Neural crest cell (in vitro differentiated cells): ENCODE results near the gene PTPRG. TPM values are rescaled to one million over a fixed set of nuclear protein-coding genes. Genes with fewer than 3 reads are reported as not detected.

Experiments
- DNase-seq: peaks from one replicate; pipeline ENCODE4 v3.0.0; 2021; ENCODE audit warnings: low read depth, mixed read lengths, low spot score
- H3K27ac Mint-ChIP-seq: one replicate; pipeline ENCODE4 v1.8.0; 2021; ENCODE audit warnings: mild to moderate bottlenecking, mixed read lengths; ENCODE audit not compliant: unreplicated experiment
- H3K27me3 Mint-ChIP-seq: 2 replicates; pipeline ENCODE4 v1.8.0; 2021; ENCODE audit warnings: low read depth, mild to moderate bottlenecking, mixed read lengths
- H3K36me3 Mint-ChIP-seq: 2 replicates; pipeline ENCODE4 v1.8.0; 2021; ENCODE audit warnings: low read depth, mild to moderate bottlenecking, mixed read lengths
- H3K4me1 Mint-ChIP-seq: 2 replicates; pipeline ENCODE4 v1.8.0; 2021; ENCODE audit warnings: mixed read lengths
- H3K4me3 Mint-ChIP-seq: one replicate; pipeline ENCODE4 v1.8.0; 2021; ENCODE audit warnings: mild to moderate bottlenecking, mixed read lengths
- H3K9me3 Mint-ChIP-seq: 2 replicates; pipeline ENCODE4 v1.8.0; 2021; ENCODE audit warnings: mixed read lengths
- CTCF ChIP-seq: fragments of 200-600 bp; sonication (generic); conservative IDR thresholded peaks from 2 replicates; pipeline ENCODE4 v1.5.0; 2021; ENCODE audit warnings: antibody characterized with exemption, mild to moderate bottlenecking
- total RNA-seq: library from RNA; stranded (reverse); gene quantifications from 2 replicates; pipeline ENCODE4 v1.2.1, GENCODE V29; 2021

Gene PTPRG
- total RNA-seq, 1 donor from 2014 or later: 41.2 TPM

DNA sequence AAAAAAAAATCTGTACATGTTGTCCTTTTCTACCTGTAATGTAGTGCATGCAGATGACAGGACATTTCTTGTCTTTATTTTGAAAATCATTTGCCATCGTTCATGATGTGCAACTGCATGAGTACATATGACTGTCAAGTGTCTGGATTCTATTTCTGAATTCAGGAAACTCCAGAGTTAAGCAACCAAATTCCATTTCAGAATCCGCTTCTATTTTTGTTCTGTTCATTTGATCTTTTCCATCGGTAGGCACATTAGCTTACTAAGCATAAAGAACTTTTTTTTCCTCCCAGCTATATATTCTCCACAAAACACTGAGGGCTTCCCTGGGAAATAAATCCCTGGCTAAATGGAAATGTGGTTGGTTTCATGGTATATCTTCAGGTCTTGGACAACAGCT, 365.6 kb downstream of the PTPRG start:
- no peaks in the 10 kb centered on the region for H3K9me3 Mint-ChIP-seq
- H3K27ac Mint-ChIP-seq: no peak overlapping the region
- peaks cover 30% of the 10 kb centered on the region for H3K4me1 Mint-ChIP-seq
- DNase-seq: no peak
- no peaks in the 10 kb centered on the region for H3K36me3 Mint-ChIP-seq
- no peak for TF ChIP-seq CTCF
- no peaks in the 10 kb centered on the region for H3K27me3 Mint-ChIP-seq
- H3K4me3 Mint-ChIP-seq: no peak overlapping the region

DNA sequence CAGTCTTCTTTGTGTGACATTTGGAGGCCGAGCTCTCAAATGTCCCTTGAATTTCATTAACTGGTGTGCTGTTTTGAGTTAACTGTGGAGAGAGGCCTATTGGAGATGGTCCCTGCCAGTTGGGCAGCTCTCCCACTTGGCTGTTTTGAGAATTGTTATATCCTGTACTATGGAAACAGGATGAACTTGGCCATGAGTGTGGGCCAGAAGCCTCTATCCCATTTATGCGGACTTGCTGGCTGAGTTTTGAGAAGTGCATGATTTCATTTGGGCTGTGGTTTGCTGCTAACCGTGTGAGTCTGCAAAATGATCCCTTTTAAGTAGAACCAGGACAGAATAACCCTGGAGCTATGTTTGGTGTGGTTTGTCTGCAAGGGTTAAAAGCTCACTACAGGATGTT, 366.0 kb downstream of the PTPRG start:
- Mint-ChIP-seq H3K36me3 (no peaks in the 10 kb centered on the region), H3K27me3 (no peaks in the 10 kb centered on the region), H3K4me1 (peaks cover 30% of the 10 kb centered on the region), H3K9me3 (no peaks in the 10 kb centered on the region), H3K4me3 (no peak overlapping the region), H3K27ac (no peak overlapping the region)
- no peak for DNase-seq
- TF ChIP-seq CTCF: no peak

DNA sequence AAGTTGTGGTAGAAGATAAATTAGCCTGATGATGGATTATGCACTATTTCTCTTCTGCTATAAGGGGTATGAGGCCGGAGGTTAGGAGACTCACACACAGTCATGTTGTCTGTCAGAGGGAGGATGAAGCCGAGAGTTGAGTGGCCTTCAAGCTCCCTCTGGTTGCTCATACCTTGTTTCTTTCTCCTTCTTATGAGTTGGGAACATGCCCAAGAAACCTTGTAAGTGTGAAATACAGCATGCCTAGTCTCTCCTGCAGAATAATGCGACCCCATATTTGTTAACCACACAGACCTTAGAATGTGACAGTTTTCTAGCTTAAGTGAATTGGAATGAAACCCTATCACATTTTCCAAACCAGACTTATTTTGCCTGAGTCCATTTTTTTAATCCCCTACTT, 366.7 kb downstream of the PTPRG start:
- no peak overlapping the region for H3K27ac Mint-ChIP-seq
- no peak for DNase-seq
- peaks cover 28% of the 10 kb centered on the region for H3K4me1 Mint-ChIP-seq
- H3K27me3 Mint-ChIP-seq: no peaks in the 10 kb centered on the region
- no peaks in the 10 kb centered on the region for H3K36me3 Mint-ChIP-seq
- no peak overlapping the region for H3K4me3 Mint-ChIP-seq
- no peak for TF ChIP-seq CTCF
- no peaks in the 10 kb centered on the region for H3K9me3 Mint-ChIP-seq

- H3K27me3 Mint-ChIP-seq: no peaks in the 10 kb centered on the region
- no peak overlapping the region for H3K4me3 Mint-ChIP-seq
- no peak overlapping the region for H3K27ac Mint-ChIP-seq
- TF ChIP-seq CTCF: no peak
- H3K9me3 Mint-ChIP-seq: no peaks in the 10 kb centered on the region
- no peaks in the 10 kb centered on the region for H3K36me3 Mint-ChIP-seq
- peaks cover 27% of the 10 kb centered on the region for H3K4me1 Mint-ChIP-seq
- no peak for DNase-seq
These were observed 367.5 kb downstream of the PTPRG start for GRCh38 chr3:61928776-61929314.

DNA sequence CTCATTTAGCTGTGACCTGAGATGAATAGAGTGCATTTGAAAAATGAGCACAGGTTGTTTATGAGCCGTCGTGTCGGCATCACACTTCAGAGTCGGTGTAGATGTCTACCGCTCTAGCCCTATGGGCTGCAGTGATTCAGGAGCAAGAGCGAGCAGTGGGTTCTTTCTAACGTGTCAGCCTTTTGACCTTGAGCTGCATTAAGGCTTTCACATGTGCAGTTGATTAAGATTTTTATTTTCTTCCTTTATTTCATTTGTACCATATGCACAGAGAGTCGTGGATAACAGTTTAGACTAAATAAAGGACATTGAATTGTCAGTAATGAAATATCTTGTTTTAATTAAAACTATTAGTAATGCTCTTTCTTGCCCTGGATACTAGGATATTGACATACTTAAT, 368.2 kb downstream of the PTPRG start:
- no peak for TF ChIP-seq CTCF
- Mint-ChIP-seq H3K36me3 (peaks cover 4% of the 10 kb centered on the region), H3K27me3 (no peaks in the 10 kb centered on the region), H3K9me3 (peaks cover 4% of the 10 kb centered on the region), H3K4me1 (peaks cover 19% of the 10 kb centered on the region), H3K4me3 (no peak overlapping the region), H3K27ac (no peak overlapping the region)
- no peak for DNase-seq

GRCh38 chr3:61932499-61932898, 371.1 kb downstream of the PTPRG start:
- H3K4me1 Mint-ChIP-seq: peaks cover 7% of the 10 kb centered on the region
- no peak for DNase-seq
- H3K27ac Mint-ChIP-seq: no peak overlapping the region
- H3K27me3 Mint-ChIP-seq: no peaks in the 10 kb centered on the region
- no peak overlapping the region for H3K4me3 Mint-ChIP-seq
- H3K36me3 Mint-ChIP-seq: peaks cover 10% of the 10 kb centered on the region
- TF ChIP-seq CTCF: no peak
- peaks cover 10% of the 10 kb centered on the region for H3K9me3 Mint-ChIP-seq
